ENCODE measurements around the gene SSR3. TPM values are rescaled to one million over a fixed set of nuclear protein-coding genes. Genes with fewer than 3 reads are reported as not detected.

The SSR3 gene
- total RNA-seq, 1 donor from 2014 or later, result 178 TPM

- Histone ChIP-seq H3K27me3 (no peaks in the 10 kb centered on the region), H3K4me3 (no peak overlapping the region), H3K4me1 (no peaks in the 10 kb centered on the region), H3K9me3 (no peaks in the 10 kb centered on the region), H3K27ac (no peak overlapping the region), H3K36me3 (no peaks in the 10 kb centered on the region)
- peak; percentile 80 for ATAC-seq
- intact Hi-C loops (cut with DNase I), result loop anchor here (10.0 kb wide), 1 partner anchor 365 kb away; no protein-coding TSS in a partner anchor
- no peak for DNase-seq
- TF ChIP-seq CTCF (IDR thresholded peaks at IDR 0.05), result peak; percentile 64
These were observed 45.4 kb downstream of the SSR3 start for GRCh38 chr3:156509189-156510174.

- DNase-seq (no peak), ATAC-seq (no peak)
- Histone ChIP-seq H3K4me1 (no peaks in the 10 kb centered on the region), H3K4me3 (no peak overlapping the region), H3K27ac (no peak overlapping the region), H3K9me3 (no peaks in the 10 kb centered on the region), H3K36me3 (no peaks in the 10 kb centered on the region), H3K27me3 (no peaks in the 10 kb centered on the region)
- intact Hi-C loops (cut with DNase I), result no loop called here
- TF ChIP-seq CTCF (IDR thresholded peaks at IDR 0.05), result no peak
These were observed 47.6 kb downstream of the SSR3 start for GRCh38 chr3:156507285-156507684.

- Histone ChIP-seq H3K4me1 (no peaks in the 10 kb centered on the region), H3K4me3 (no peak overlapping the region), H3K36me3 (no peaks in the 10 kb centered on the region), H3K9me3 (no peaks in the 10 kb centered on the region), H3K27ac (no peak overlapping the region), H3K27me3 (no peaks in the 10 kb centered on the region)
- DNase-seq, result no peak
- ATAC-seq, result no peak
- TF ChIP-seq CTCF (IDR thresholded peaks at IDR 0.05), result no peak
- intact Hi-C loops (cut with DNase I), result no loop called here
These were observed 56.6 kb downstream of the SSR3 start for GRCh38 chr3:156498307-156498706.

GRCh38 chr3:156497326-156497725, 57.6 kb downstream of the SSR3 start:
- Histone ChIP-seq H3K36me3 (no peaks in the 10 kb centered on the region), H3K9me3 (no peaks in the 10 kb centered on the region), H3K4me3 (no peak overlapping the region), H3K4me1 (no peaks in the 10 kb centered on the region), H3K27me3 (no peaks in the 10 kb centered on the region), H3K27ac (no peak overlapping the region)
- DNase-seq, result no peak
- no peak for TF ChIP-seq CTCF (IDR thresholded peaks at IDR 0.05)
- no peak for ATAC-seq
- intact Hi-C loops (cut with DNase I), result no loop called here

GRCh38 chr3:156495816-156496215, 59.1 kb downstream of the SSR3 start:
- ATAC-seq, result no peak
- no peaks in the 10 kb centered on the region for H3K4me1 ChIP-seq
- intact Hi-C loops (cut with DNase I), result no loop called here
- H3K27me3 ChIP-seq, result no peaks in the 10 kb centered on the region
- DNase-seq, result no peak
- no peaks in the 10 kb centered on the region for H3K36me3 ChIP-seq
- H3K4me3 ChIP-seq, result no peak overlapping the region
- TF ChIP-seq CTCF (IDR thresholded peaks at IDR 0.05), result no peak
- H3K27ac ChIP-seq, result no peak overlapping the region
- H3K9me3 ChIP-seq, result no peaks in the 10 kb centered on the region

Measured in upper lobe of right lung (tissue), 1 donor.